WTC11 (cell line): ENCODE data around the gene TRMT112. TPM values are rescaled to one million over a fixed set of nuclear protein-coding genes. Genes with fewer than 3 reads are reported as not detected.

ENCODE experiments used
- ATAC-seq: fragments of 200-7000 bp; cut with Tn5 transposase; 2 replicates; pipeline ENCODE4 v1.10.0; 2021; ENCODE audit warnings: mild to moderate bottlenecking, moderate library complexity
- CTCF ChIA-PET: fragments of 300-600 bp; sonication (Branson Sonifier 250); formaldehyde crosslinking; loops from one replicate; lab custom pipeline; 2021; ENCODE audit warnings: antibody characterized with exemption; lab: Charles Lee
- POLR2A ChIA-PET: fragments of 350-600 bp; sonication (Branson Sonifier 250); formaldehyde crosslinking; loops from one replicate; lab custom pipeline; 2021; ENCODE audit warnings: antibody characterized with exemption; lab: Charles Lee
- DNase-seq: peaks from one replicate; pipeline ENCODE4 v3.0.0; 2021; ENCODE audit warnings: low spot score
- H3K27ac Mint-ChIP-seq: 2 replicates; pipeline ENCODE4 v1.8.0; 2021; ENCODE audit warnings: mixed read lengths
- H3K27me3 Mint-ChIP-seq: 2 replicates; pipeline ENCODE4 v1.8.0; 2021; ENCODE audit warnings: low read depth, mild to moderate bottlenecking, moderate library complexity, mixed read lengths
- H3K36me3 Mint-ChIP-seq: 2 replicates; pipeline ENCODE4 v1.8.0; 2021; ENCODE audit warnings: mixed read lengths
- H3K4me1 Mint-ChIP-seq: 2 replicates; pipeline ENCODE4 v1.8.0; 2022; ENCODE audit warnings: mixed read lengths
- H3K4me3 Mint-ChIP-seq: 2 replicates; pipeline ENCODE4 v1.8.0; 2021; ENCODE audit warnings: mild to moderate bottlenecking, moderate library complexity, mixed read lengths
- H3K9me3 Mint-ChIP-seq: 2 replicates; pipeline ENCODE4 v1.8.0; 2021; ENCODE audit warnings: mixed read lengths
- ETV6 ChIP-seq: sonication (generic); formaldehyde crosslinking; IDR thresholded peaks from 2 replicates; pipeline ENCODE4 v1.8.1; 2022; ENCODE audit warnings: mild to moderate bottlenecking, missing genetic modification reagents
- FOXP1 ChIP-seq: sonication (generic); formaldehyde crosslinking; IDR thresholded peaks from 2 replicates; pipeline ENCODE4 v1.8.0; 2022; ENCODE audit warnings: missing genetic modification reagents, mild to moderate bottlenecking, moderate library complexity, borderline replicate concordance
- GABPB1 ChIP-seq: sonication (generic); formaldehyde crosslinking; IDR thresholded peaks from 2 replicates; pipeline ENCODE4 v1.8.1; 2023; ENCODE audit warnings: mild to moderate bottlenecking, missing genetic modification reagents
- GRHL2 ChIP-seq: fragments of 250-450 bp; sonication (Bioruptor Pico); IDR thresholded peaks from 2 replicates; pipeline ENCODE4 v1.8.0; 2022; ENCODE audit warnings: mild to moderate bottlenecking, moderate library complexity; ENCODE audit not compliant: insufficient replicate concordance, severe bottlenecking
- GTF2I ChIP-seq: fragments of 250-450 bp; sonication (Bioruptor Pico); conservative IDR thresholded peaks from 2 replicates; pipeline ENCODE4 v1.4.0; 2021; ENCODE audit warnings: mild to moderate bottlenecking
- KAT7 ChIP-seq: sonication (generic); formaldehyde crosslinking; IDR thresholded peaks from 2 replicates; pipeline ENCODE4 v1.8.1; 2023; ENCODE audit warnings: missing genetic modification reagents, mild to moderate bottlenecking, borderline replicate concordance
- MYBL2 ChIP-seq: sonication (generic); formaldehyde crosslinking; IDR thresholded peaks from 2 replicates; pipeline ENCODE4 v1.8.1; 2023; ENCODE audit warnings: mild to moderate bottlenecking, moderate library complexity, missing genetic modification reagents
- NFATC4 ChIP-seq: fragments of 250-450 bp; sonication (Bioruptor Pico); IDR thresholded peaks from 2 replicates; pipeline ENCODE4 v1.9.0; 2021; ENCODE audit warnings: mild to moderate bottlenecking
- NFE2L1 ChIP-seq: sonication (generic); formaldehyde crosslinking; IDR thresholded peaks from 2 replicates; pipeline ENCODE4 v1.8.1; 2023; ENCODE audit warnings: missing genetic modification reagents
- PRRX2 ChIP-seq: fragments of 250-450 bp; sonication (Bioruptor Pico); IDR thresholded peaks from 2 replicates; pipeline ENCODE4 v1.8.0; 2021; ENCODE audit warnings: mild to moderate bottlenecking
- SMAD3 ChIP-seq: sonication (generic); formaldehyde crosslinking; IDR thresholded peaks from 2 replicates; pipeline ENCODE4 v1.8.0; 2022; ENCODE audit warnings: missing genetic modification reagents, mild to moderate bottlenecking, borderline replicate concordance
- SP1 ChIP-seq: sonication (generic); formaldehyde crosslinking; conservative IDR thresholded peaks from 2 replicates; pipeline ENCODE4 v1.8.1; 2022; ENCODE audit warnings: missing genetic modification reagents
- TCF7 ChIP-seq: sonication (generic); formaldehyde crosslinking; IDR thresholded peaks from 2 replicates; pipeline ENCODE4 v1.8.0; 2022; ENCODE audit warnings: mild to moderate bottlenecking, low read depth, missing genetic modification reagents, moderate library complexity
- ZNF219 ChIP-seq: sonication (generic); formaldehyde crosslinking; IDR thresholded peaks from 2 replicates; pipeline ENCODE4 v1.8.0; 2023; ENCODE audit warnings: missing genetic modification reagents, mild to moderate bottlenecking, borderline replicate concordance
- ZNF416 ChIP-seq: fragments of 250-450 bp; sonication (Bioruptor Pico); IDR thresholded peaks from 2 replicates; pipeline ENCODE4 v1.9.0; 2021; ENCODE audit warnings: mild to moderate bottlenecking, inconsistent platforms
- ZNF671 ChIP-seq: fragments of 250-450 bp; sonication (Bioruptor Pico); IDR thresholded peaks from 2 replicates; pipeline ENCODE4 v1.8.0; 2021; ENCODE audit warnings: mild to moderate bottlenecking
- total RNA-seq: library from RNA; stranded (reverse); gene quantifications from 3 replicates; pipeline ENCODE4 v1.2.3, GENCODE V29; 2021
- TF ChIP-seq, protein P1 (sequence below): sonication (generic); formaldehyde crosslinking; IDR thresholded peaks from 2 replicates; pipeline ENCODE4 v1.8.1; 2022; ENCODE audit warnings: mild to moderate bottlenecking, moderate library complexity, missing genetic modification reagents
- TF ChIP-seq, protein P2 (sequence below): sonication (generic); formaldehyde crosslinking; IDR thresholded peaks from 2 replicates; pipeline ENCODE4 v1.8.1; 2023; ENCODE audit warnings: mild to moderate bottlenecking, moderate library complexity, missing genetic modification reagents
- TF ChIP-seq, protein P3 (sequence below): sonication (generic); formaldehyde crosslinking; IDR thresholded peaks from 2 replicates; pipeline ENCODE4 v1.8.0; 2022; ENCODE audit warnings: mild to moderate bottlenecking, missing genetic modification reagents
- TF ChIP-seq, protein P4 (sequence below): sonication (generic); formaldehyde crosslinking; IDR thresholded peaks from 2 replicates; pipeline ENCODE4 v1.8.1; 2022; ENCODE audit warnings: low read depth, mild to moderate bottlenecking, moderate library complexity, missing genetic modification reagents, borderline replicate concordance
- TF ChIP-seq, protein P5 (sequence below): sonication (generic); formaldehyde crosslinking; conservative IDR thresholded peaks from 2 replicates; pipeline ENCODE4 v1.8.1; 2022; ENCODE audit warnings: mild to moderate bottlenecking, missing genetic modification reagents
- TF ChIP-seq, protein P6 (sequence below): sonication (generic); formaldehyde crosslinking; IDR thresholded peaks from 2 replicates; pipeline ENCODE4 v1.8.0; 2022; ENCODE audit warnings: mild to moderate bottlenecking, missing genetic modification reagents

The TRMT112 gene
- total RNA-seq, 1 experiment from 2014 or later, result 285 TPM

DNA sequence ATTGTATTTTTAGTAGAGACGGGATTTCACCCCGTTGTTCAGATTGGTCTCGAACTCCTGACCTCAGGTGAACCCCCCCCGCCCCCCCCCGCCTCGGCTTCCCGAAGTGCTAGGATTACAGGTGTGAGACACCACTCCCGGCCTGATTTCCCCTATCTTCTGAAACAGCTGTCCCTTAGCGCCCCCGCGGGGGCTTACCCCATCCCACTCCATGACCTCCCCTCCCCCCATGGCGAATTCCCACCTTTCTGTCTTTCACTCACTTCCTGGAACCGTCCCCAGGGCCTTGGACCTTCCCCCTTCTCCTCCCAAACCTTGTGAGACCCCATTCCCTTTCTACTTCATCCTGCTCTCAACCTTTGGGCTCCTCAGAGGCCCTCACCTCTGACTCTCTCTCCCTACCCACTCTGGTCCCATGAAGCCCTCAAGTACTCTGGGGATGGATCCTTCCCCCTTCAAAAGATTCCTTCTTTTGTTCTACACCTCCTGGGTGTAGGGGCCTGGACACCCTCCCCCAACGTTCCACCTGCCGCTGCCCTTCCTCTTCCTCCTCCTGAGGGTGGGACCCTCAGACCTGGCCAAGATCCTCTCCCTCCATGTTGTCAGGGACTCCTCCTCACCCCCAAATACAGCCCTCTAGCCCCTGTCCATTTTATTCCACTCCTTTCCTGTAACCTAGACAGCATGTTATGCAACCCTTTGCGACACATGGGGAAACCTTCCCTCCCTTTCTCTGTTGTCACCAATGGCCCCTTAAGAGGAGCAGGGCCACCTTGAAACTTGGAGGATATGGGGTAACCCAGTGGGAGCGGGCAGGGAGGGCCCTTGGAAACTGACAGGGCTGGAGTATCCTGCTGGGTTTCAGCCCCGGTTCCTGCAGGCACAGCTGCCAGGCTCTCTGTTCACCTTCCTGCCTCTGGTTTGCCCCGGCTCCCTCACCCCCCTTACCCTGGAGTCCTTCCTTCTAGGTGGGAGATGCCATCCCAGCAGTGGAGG is 1.7 kb upstream of the TRMT112 start (continued):
- TF ChIP-seq, protein P1, sequence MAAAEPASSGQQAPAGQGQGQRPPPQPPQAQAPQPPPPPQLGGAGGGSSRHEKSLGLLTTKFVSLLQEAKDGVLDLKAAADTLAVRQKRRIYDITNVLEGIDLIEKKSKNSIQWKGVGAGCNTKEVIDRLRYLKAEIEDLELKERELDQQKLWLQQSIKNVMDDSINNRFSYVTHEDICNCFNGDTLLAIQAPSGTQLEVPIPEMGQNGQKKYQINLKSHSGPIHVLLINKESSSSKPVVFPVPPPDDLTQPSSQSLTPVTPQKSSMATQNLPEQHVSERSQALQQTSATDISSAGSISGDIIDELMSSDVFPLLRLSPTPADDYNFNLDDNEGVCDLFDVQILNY, result no peak

DNA sequence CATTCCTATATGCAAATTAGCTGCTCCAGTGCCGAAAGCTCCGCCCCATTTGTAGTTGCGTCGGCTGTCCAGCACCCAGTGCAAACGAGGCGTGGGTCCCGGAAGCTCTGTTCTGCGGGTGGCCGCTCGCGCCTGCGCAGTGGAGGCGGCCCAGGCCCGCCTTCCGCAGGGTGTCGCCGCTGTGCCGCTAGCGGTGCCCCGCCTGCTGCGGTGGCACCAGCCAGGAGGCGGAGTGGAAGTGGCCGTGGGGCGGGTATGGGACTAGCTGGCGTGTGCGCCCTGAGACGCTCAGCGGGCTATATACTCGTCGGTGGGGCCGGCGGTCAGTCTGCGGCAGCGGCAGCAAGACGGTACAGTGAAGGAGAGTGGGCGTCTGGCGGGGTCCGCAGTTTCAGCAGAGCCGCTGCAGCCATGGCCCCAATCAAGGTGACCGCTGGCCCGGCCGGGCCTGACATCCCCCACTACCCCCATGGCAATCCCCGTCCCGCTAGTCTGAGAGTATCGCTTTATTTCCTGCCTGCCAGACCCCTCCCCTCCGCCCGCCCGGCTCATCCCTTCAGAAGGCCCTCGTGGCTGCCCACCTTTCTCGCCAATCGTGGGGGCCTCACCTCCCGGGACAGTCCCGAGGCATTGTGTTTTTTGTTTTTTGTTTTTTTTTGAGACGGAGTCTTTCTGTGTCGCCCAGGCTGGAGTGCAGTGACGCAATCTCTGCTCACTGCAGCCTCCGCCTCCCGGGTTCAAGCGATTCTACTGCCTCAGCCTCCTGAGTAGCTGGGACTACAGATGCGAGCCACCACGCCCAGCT is 804 bp upstream of the TRMT112 start, which contains the start of gene PRDX5:
Gene PRDX5 (plus strand): TSS at position 161 of the 805 bp plus-strand sequence. CDS start 95 bp downstream, at position 256.
- peak; percentile 71 for ATAC-seq
- peak; percentile 90 for DNase-seq
- H3K9me3 Mint-ChIP-seq, result no peaks in the 10 kb centered on the region
- H3K36me3 Mint-ChIP-seq, result peaks cover 27% of the 10 kb centered on the region
- CTCF ChIA-PET, result interaction anchor here (0.7 to 3.8 kb wide), 38 partner anchors 9 to 339 kb away, joined by 3 to 173 read pairs (median 5); partner anchors contain the start of genes BAD, CATSPERZ, CCDC88B and ESRRA
- no peak for TF ChIP-seq GRHL2
- TF ChIP-seq ETV6, result no peak
- TF ChIP-seq, protein P2, sequence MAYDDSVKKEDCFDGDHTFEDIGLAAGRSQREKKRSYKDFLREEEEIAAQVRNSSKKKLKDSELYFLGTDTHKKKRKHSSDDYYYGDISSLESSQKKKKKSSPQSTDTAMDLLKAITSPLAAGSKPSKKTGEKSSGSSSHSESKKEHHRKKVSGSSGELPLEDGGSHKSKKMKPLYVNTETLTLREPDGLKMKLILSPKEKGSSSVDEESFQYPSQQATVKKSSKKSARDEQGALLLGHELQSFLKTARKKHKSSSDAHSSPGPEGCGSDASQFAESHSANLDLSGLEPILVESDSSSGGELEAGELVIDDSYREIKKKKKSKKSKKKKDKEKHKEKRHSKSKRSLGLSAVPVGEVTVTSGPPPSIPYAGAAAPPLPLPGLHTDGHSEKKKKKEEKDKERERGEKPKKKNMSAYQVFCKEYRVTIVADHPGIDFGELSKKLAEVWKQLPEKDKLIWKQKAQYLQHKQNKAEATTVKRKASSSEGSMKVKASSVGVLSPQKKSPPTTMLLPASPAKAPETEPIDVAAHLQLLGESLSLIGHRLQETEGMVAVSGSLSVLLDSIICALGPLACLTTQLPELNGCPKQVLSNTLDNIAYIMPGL, result 0 out of 2 replicates have a peak, but pooled peaks have one; percentile 35
- TF ChIP-seq NFATC4 (CRISPR knock-in tag), result no peak
- TF ChIP-seq, protein P3, sequence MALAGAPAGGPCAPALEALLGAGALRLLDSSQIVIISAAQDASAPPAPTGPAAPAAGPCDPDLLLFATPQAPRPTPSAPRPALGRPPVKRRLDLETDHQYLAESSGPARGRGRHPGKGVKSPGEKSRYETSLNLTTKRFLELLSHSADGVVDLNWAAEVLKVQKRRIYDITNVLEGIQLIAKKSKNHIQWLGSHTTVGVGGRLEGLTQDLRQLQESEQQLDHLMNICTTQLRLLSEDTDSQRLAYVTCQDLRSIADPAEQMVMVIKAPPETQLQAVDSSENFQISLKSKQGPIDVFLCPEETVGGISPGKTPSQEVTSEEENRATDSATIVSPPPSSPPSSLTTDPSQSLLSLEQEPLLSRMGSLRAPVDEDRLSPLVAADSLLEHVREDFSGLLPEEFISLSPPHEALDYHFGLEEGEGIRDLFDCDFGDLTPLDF (CRISPR knock-in tag), result 0 out of 2 replicates have a peak, but pooled peaks have one; percentile 22
- TF ChIP-seq, protein P4, sequence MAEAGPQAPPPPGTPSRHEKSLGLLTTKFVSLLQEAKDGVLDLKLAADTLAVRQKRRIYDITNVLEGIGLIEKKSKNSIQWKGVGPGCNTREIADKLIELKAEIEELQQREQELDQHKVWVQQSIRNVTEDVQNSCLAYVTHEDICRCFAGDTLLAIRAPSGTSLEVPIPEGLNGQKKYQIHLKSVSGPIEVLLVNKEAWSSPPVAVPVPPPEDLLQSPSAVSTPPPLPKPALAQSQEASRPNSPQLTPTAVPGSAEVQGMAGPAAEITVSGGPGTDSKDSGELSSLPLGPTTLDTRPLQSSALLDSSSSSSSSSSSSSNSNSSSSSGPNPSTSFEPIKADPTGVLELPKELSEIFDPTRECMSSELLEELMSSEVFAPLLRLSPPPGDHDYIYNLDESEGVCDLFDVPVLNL (CRISPR knock-in tag), result no peak
- no peak for TF ChIP-seq ZNF671
- peak; percentile 8; the same call in 1 of the 2 replicates for TF ChIP-seq ZNF416 (CRISPR knock-in tag)
- TF ChIP-seq TCF7 (CRISPR knock-in tag), result 0 out of 2 replicates have a peak, but pooled peaks have one; percentile 46
- peak; percentile 70; the same call in 1 of the 2 replicates for TF ChIP-seq MYBL2 (CRISPR knock-in tag)
- TF ChIP-seq SMAD3 (CRISPR knock-in tag), result peak; percentile 70
- 0 out of 2 replicates have a peak, but pooled peaks have one; percentile 15 for TF ChIP-seq KAT7
- TF ChIP-seq, protein P5, sequence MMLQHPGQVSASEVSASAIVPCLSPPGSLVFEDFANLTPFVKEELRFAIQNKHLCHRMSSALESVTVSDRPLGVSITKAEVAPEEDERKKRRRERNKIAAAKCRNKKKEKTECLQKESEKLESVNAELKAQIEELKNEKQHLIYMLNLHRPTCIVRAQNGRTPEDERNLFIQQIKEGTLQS, result no peak
- TF ChIP-seq, protein P6, sequence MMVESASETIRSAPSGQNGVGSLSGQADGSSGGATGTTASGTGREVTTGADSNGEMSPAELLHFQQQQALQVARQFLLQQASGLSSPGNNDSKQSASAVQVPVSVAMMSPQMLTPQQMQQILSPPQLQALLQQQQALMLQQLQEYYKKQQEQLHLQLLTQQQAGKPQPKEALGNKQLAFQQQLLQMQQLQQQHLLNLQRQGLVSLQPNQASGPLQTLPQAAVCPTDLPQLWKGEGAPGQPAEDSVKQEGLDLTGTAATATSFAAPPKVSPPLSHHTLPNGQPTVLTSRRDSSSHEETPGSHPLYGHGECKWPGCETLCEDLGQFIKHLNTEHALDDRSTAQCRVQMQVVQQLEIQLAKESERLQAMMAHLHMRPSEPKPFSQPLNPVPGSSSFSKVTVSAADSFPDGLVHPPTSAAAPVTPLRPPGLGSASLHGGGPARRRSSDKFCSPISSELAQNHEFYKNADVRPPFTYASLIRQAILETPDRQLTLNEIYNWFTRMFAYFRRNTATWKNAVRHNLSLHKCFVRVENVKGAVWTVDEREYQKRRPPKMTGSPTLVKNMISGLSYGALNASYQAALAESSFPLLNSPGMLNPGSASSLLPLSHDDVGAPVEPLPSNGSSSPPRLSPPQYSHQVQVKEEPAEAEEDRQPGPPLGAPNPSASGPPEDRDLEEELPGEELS, result peak; percentile 64; the same call in 1 of the 2 replicates
- TF ChIP-seq NFE2L1 (CRISPR knock-in tag), result 0 out of 2 replicates have a peak, but pooled peaks have one; percentile 12
- TF ChIP-seq GTF2I (CRISPR knock-in tag), result no peak
- TF ChIP-seq FOXP1 (CRISPR knock-in tag), result peak; percentile 88
- TF ChIP-seq SP1 (CRISPR knock-in tag), result peak; percentile 64; the same call in 1 of the 2 replicates
- TF ChIP-seq GABPB1, result no peak
- TF ChIP-seq PRRX2 (CRISPR knock-in tag), result no peak
- no peak for TF ChIP-seq ZNF219 (CRISPR knock-in tag)
- peak within 1 kb of the TSS; percentile 90 for H3K4me3 Mint-ChIP-seq
- no peaks in the 10 kb centered on the region for H3K27me3 Mint-ChIP-seq
- POLR2A ChIA-PET, result interaction anchor here (0.5 to 3.0 kb wide), 17 partner anchors 13 to 656 kb away, joined by 3 to 25 read pairs (median 6); partner anchors contain the start of genes CATSPERZ, DNAJC4, ESRRA and FKBP2
- peak within 1 kb of the TSS; percentile 99 for H3K27ac Mint-ChIP-seq
- peaks cover 17% of the 10 kb centered on the region for H3K4me1 Mint-ChIP-seq
